ENCODE results near the gene AXIN1. TPM values are rescaled to one million over a fixed set of nuclear protein-coding genes. Genes with fewer than 3 reads are reported as not detected.

AXIN1 gene
- total RNA-seq, 1 donor from 2014 or later: 49.0 TPM

DNA sequence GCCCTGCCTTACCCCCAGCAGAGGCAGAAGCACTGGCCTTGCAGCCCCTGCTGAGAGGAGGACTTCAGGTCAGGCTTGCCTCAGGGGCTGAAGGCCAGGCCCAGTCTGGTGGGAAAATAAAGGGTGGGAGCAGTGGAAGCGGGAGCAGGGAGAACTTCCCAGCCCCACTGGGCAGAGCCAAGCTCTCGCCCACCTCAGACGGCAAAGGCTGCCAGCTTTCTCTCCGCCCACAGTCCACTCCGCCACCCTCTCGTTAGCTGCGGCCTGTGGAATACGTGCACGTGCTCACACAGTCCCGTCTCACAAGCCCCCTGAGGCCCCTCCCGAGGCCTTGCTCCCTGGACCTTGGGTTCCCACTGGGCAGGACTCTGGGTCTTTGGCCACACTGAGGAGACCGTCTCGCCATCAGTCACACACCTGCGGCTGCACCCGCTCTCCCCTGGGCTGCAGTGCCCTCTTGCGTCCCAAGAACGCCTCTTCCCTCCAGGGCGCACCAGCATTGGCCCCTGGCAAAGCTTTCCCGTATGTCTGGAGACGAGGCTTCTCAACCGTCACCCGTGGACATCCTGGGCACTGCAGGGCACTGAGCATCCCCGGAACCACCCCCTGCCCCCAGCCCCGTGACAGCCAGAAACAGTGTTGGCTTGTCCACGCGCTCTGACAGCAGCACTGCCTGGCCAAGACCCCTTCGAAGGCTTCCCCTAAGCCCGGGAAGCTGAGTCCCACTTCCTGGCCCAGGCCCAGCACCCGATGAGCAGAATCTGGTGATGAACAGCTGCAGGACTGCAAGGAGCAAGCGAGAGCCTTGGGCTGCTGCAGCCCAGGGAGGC lies 9.6 kb upstream of the AXIN1 start:
- peak; percentile 36 for FAIRE-seq
- H3K27me3 ChIP-seq (ENCODE audit: control insufficient read depth, insufficient read depth, low read length): no peaks in the 10 kb centered on the region
- H3K4me3 ChIP-seq (ENCODE audit: low read depth, low read length): no peak overlapping the region
- peak; percentile 61 for DNase-seq (ENCODE audit: low read depth)
- no peaks in the 10 kb centered on the region for H3K36me3 ChIP-seq (ENCODE audit: control insufficient read depth, insufficient read depth, low read length)
- TF ChIP-seq, protein P1, sequence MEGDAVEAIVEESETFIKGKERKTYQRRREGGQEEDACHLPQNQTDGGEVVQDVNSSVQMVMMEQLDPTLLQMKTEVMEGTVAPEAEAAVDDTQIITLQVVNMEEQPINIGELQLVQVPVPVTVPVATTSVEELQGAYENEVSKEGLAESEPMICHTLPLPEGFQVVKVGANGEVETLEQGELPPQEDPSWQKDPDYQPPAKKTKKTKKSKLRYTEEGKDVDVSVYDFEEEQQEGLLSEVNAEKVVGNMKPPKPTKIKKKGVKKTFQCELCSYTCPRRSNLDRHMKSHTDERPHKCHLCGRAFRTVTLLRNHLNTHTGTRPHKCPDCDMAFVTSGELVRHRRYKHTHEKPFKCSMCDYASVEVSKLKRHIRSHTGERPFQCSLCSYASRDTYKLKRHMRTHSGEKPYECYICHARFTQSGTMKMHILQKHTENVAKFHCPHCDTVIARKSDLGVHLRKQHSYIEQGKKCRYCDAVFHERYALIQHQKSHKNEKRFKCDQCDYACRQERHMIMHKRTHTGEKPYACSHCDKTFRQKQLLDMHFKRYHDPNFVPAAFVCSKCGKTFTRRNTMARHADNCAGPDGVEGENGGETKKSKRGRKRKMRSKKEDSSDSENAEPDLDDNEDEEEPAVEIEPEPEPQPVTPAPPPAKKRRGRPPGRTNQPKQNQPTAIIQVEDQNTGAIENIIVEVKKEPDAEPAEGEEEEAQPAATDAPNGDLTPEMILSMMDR (IDR thresholded peaks at IDR 0.05; ENCODE audit: insufficient read depth, low read length, severe bottlenecking): peak; percentile 97

- TF ChIP-seq, protein P1 (IDR thresholded peaks at IDR 0.05; ENCODE audit: insufficient read depth, low read length, severe bottlenecking): no peak
- DNase-seq (ENCODE audit: low read depth): no peak
- no peak overlapping the region for H3K4me3 ChIP-seq (ENCODE audit: low read depth, low read length)
- FAIRE-seq: no peak
- no peaks in the 10 kb centered on the region for H3K36me3 ChIP-seq (ENCODE audit: control insufficient read depth, insufficient read depth, low read length)
- H3K27me3 ChIP-seq (ENCODE audit: control insufficient read depth, insufficient read depth, low read length): no peaks in the 10 kb centered on the region
Observed at GRCh38 chr16:361341-361871, 8.9 kb upstream of the AXIN1 start.

DNA sequence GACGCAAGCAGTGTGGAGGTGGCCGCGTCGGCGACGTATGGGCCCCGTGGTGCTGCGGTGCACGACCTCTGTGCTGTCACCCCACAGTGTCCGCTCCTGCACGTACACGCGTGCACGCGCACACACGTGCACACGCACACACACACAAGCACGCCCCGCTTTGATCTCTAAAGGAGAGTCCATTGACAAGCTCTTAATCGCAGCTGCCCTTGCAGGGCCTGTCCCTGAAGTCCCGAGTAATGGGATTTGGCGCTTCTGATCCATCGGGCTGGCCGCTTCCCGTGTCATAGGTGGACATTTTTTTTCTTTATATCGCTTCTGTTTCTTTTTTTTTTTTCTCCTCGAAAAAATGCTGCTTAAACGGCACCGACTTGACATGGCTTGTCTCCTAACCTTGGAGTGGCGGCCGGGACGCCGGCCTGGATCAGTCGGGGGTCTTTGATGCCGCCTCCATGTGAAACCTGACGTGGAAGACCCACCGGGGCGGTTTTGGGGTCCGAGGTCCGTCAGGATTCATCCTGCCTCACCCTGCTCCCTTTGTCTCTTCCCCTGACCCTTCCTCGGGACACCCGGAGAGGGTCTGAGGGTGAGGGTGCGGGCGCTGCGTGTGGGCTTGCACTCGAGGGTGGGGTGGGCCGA lies 8.3 kb upstream of the AXIN1 start:
- DNase-seq (ENCODE audit: low read depth): no peak
- no peak overlapping the region for H3K4me3 ChIP-seq (ENCODE audit: low read depth, low read length)
- H3K36me3 ChIP-seq (ENCODE audit: control insufficient read depth, insufficient read depth, low read length): no peaks in the 10 kb centered on the region
- no peak for FAIRE-seq
- TF ChIP-seq, protein P1 (IDR thresholded peaks at IDR 0.05; ENCODE audit: insufficient read depth, low read length, severe bottlenecking): no peak
- no peaks in the 10 kb centered on the region for H3K27me3 ChIP-seq (ENCODE audit: control insufficient read depth, insufficient read depth, low read length)

GRCh38 chr16:359871-360697 lies 7.6 kb upstream of the AXIN1 start:
- TF ChIP-seq, protein P1 (IDR thresholded peaks at IDR 0.05; ENCODE audit: insufficient read depth, low read length, severe bottlenecking): no peak
- no peak for DNase-seq (ENCODE audit: low read depth)
- no peak for FAIRE-seq
- Histone ChIP-seq H3K4me3 (ENCODE audit: low read depth, low read length) (no peak overlapping the region), H3K36me3 (ENCODE audit: control insufficient read depth, insufficient read depth, low read length) (no peaks in the 10 kb centered on the region), H3K27me3 (ENCODE audit: control insufficient read depth, insufficient read depth, low read length) (no peaks in the 10 kb centered on the region)

DNA sequence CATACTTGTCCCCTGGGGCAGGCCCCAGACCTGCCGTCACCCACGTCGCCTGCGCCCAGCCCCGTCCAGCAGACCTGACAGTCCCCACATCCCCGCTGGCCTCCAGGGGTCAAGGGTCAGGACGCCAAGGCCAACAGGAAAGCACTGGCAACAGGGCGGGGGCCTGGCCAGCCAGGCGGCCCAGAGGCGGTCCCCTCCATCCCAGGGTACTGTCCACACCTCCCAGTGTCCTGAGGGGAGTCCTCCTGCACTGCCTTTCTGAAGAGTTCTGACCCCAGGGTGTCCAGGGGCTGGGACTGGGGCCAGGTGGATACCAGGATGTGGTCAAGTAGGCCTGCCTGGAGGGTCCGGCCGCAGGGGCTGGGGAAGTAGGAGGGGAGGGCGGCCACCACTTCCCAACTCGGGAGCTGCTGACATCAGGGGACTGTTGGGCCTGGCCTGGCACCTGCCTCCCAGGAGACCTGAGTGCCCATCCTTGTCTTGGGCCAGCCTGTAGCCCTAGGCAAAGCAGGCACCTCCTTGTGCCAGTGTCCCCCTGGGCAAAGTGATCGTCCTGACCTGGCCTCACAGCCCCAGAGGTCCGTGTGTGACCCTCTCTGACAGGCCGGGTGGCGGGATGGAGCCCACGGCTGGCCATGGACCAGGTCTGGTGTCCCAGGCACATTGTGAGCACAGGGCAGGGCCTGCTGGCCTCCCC lies 6.7 kb upstream of the AXIN1 start:
- DNase-seq (ENCODE audit: low read depth): no peak
- Histone ChIP-seq H3K4me3 (ENCODE audit: low read depth, low read length) (no peak overlapping the region), H3K36me3 (ENCODE audit: control insufficient read depth, insufficient read depth, low read length) (no peaks in the 10 kb centered on the region), H3K27me3 (ENCODE audit: control insufficient read depth, insufficient read depth, low read length) (no peaks in the 10 kb centered on the region)
- FAIRE-seq: no peak
- TF ChIP-seq, protein P1 (IDR thresholded peaks at IDR 0.05; ENCODE audit: insufficient read depth, low read length, severe bottlenecking): no peak
